Measurements from ENCODE around the gene ZNF384.

DNA sequence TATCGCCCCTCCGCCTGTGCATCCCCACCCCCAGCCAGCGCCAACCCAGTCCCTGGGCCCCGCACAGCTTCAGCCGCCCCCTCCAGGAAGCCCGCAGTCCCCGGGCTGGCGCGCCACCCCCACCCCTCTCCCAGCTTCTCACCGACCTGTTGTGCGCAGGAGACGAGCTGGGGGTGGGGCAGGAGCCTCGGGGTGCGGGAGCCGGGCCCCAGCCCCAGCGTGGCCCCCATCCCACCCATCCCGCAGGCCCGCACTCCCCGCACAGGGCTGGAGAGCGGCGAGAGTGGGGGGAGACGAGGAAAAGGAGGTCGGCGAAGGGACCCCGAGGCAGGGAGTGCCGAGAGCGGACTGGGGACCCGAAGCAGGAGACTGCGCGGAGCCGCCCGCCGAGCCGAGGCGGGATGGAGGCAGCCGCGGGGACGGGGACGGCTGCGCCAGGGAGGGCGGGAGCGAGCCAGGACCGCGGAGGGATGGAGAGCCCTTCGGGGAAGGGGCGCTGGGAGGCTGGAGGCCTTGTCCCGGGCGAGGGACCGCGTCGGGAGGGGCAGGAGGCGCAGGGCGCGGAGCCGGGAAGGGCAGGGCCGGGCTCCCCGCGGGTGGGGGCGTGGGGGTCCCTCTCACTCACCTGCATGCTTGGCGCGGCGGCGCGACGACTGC lies 10.9 kb upstream of the ZNF384 start:
- TF ChIP-seq POLR2A (IDR thresholded peaks at IDR 0.05; ENCODE audit: extremely low read depth, insufficient read length) (no peak), MYC (IDR thresholded peaks at IDR 0.05; ENCODE audit: low read depth, low read length) (no peak)
- TF ChIP-seq, protein P1, sequence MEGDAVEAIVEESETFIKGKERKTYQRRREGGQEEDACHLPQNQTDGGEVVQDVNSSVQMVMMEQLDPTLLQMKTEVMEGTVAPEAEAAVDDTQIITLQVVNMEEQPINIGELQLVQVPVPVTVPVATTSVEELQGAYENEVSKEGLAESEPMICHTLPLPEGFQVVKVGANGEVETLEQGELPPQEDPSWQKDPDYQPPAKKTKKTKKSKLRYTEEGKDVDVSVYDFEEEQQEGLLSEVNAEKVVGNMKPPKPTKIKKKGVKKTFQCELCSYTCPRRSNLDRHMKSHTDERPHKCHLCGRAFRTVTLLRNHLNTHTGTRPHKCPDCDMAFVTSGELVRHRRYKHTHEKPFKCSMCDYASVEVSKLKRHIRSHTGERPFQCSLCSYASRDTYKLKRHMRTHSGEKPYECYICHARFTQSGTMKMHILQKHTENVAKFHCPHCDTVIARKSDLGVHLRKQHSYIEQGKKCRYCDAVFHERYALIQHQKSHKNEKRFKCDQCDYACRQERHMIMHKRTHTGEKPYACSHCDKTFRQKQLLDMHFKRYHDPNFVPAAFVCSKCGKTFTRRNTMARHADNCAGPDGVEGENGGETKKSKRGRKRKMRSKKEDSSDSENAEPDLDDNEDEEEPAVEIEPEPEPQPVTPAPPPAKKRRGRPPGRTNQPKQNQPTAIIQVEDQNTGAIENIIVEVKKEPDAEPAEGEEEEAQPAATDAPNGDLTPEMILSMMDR (IDR thresholded peaks at IDR 0.05; ENCODE audit: low read depth, low read length) = no peak
- TF ChIP-seq, protein P2, sequence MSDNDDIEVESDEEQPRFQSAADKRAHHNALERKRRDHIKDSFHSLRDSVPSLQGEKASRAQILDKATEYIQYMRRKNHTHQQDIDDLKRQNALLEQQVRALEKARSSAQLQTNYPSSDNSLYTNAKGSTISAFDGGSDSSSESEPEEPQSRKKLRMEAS (IDR thresholded peaks at IDR 0.05; ENCODE audit: low read depth, low read length) = no peak
